Panc1 (cell line): ENCODE data around the gene ZNF608.

Source experiments
- POLR2AphosphoS5 ChIP-seq: IDR thresholded peaks from 2 replicates; pipeline ENCODE4 v1.6.1; 2012; ENCODE audit warnings: mild to moderate bottlenecking, low read depth, low read length, moderate library complexity
- TCF7L2 ChIP-seq: IDR thresholded peaks from 2 replicates; pipeline ENCODE4 v1.6.1; 2011; ENCODE audit warnings: mild to moderate bottlenecking, low read depth, low read length, inconsistent platforms
- TF ChIP-seq, protein P1 (sequence below): fragments of 450-650 bp; IDR thresholded peaks from 2 replicates; pipeline ENCODE4 v1.5.1; 2017; ENCODE audit warnings: mild to moderate bottlenecking

- TF ChIP-seq, protein P1, sequence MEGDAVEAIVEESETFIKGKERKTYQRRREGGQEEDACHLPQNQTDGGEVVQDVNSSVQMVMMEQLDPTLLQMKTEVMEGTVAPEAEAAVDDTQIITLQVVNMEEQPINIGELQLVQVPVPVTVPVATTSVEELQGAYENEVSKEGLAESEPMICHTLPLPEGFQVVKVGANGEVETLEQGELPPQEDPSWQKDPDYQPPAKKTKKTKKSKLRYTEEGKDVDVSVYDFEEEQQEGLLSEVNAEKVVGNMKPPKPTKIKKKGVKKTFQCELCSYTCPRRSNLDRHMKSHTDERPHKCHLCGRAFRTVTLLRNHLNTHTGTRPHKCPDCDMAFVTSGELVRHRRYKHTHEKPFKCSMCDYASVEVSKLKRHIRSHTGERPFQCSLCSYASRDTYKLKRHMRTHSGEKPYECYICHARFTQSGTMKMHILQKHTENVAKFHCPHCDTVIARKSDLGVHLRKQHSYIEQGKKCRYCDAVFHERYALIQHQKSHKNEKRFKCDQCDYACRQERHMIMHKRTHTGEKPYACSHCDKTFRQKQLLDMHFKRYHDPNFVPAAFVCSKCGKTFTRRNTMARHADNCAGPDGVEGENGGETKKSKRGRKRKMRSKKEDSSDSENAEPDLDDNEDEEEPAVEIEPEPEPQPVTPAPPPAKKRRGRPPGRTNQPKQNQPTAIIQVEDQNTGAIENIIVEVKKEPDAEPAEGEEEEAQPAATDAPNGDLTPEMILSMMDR: no peak
- no peak for TF ChIP-seq POLR2AphosphoS5
- TF ChIP-seq TCF7L2: no peak
These were observed 9.1 kb upstream of the ZNF608 start for GRCh38 chr5:124755565-124755964.
